HepG2 (cell line): ENCODE data around the gene ABCC3. TPM values are rescaled to one million over a fixed set of nuclear protein-coding genes. Genes with fewer than 3 reads are reported as not detected.

ENCODE experiments used
- ATAC-seq: fragments of 200-7000 bp; cut with Tn5 transposase; 3 replicates; pipeline ENCODE4 v1.9.1; 2020; ENCODE audit warnings: mild to moderate bottlenecking, moderate library complexity
- BruUV-seq: library from RNA; stranded (reverse); fragments of 400-500 nt; replicated peaks from 2 replicates; lab custom pipeline; 2021; lab: Mats Ljungman, UMichigan
- CTCF ChIA-PET: fragments of 300-600 bp; formaldehyde crosslinking; extraction: SDS; loops from one replicate; lab custom pipeline; 2021; ENCODE audit warnings: low total read pairs, inconsistent platforms, low intra/inter-chr PET ratio; lab: Yijun Ruan, JAX
- POLR2A ChIA-PET: fragments of 350-600 bp; sonication (Branson Sonifier 250); formaldehyde crosslinking; loops from one replicate; lab custom pipeline; 2020; ENCODE audit warnings: antibody characterized with exemption, inconsistent platforms; lab: Yijun Ruan, JAX
- DNase-seq: peaks from one replicate; pipeline ENCODE4 v3.0.0-alpha.2; 2015; ENCODE audit warnings: low spot score
- FAIRE-seq: peaks from 3 replicates; lab custom pipeline; 2011; peaks lifted over from hg19 to GRCh38; lab: Jason Lieb, UNC
- H2AFZ ChIP-seq: one replicate; pipeline ENCODE4 v1.6.1; 2011; ENCODE audit warnings: low read length, inconsistent platforms
- H3K27ac ChIP-seq: fragments of 300-600 bp; 3 replicates; pipeline ENCODE4 v1.8.0; 2011; ENCODE audit warnings: mixed run types, mild to moderate bottlenecking, mixed read lengths, low read length, inconsistent platforms; ENCODE audit not compliant: insufficient read depth; ENCODE audit errors: extremely low read length
- H3K27me3 ChIP-seq, 2 experiments: fragments of 200-600 bp in 1 of 2; 2 replicates in 1 of 2; 3 replicates in 1 of 2; pipeline versions ENCODE4 v1.6.0 to v1.8.0; 2011; ENCODE audit warnings: low read length in 2 of 2, mild to moderate bottlenecking in 2 of 2, moderate library complexity in 2 of 2, inconsistent platforms in 1 of 2; ENCODE audit not compliant: insufficient read depth in 2 of 2, control insufficient read depth in 1 of 2
- H3K36me3 ChIP-seq, 2 experiments: fragments of 200-600 bp in 1 of 2; replicated peaks in 1 of 2; 2 replicates in 1 of 2; 3 replicates in 1 of 2; pipeline versions ENCODE4 v1.5.1 to v1.8.0; 2011; ENCODE audit warnings: low read length in 2 of 2, inconsistent platforms in 1 of 2; ENCODE audit not compliant: insufficient read depth in 2 of 2, control insufficient read depth in 1 of 2
- H3K4me1 ChIP-seq: 2 replicates; pipeline ENCODE4 v1.5.1; 2012; ENCODE audit warnings: low read length, inconsistent platforms; ENCODE audit not compliant: insufficient read depth
- H3K4me2 ChIP-seq: 2 replicates; pipeline ENCODE4 v1.6.0; 2011; ENCODE audit warnings: low read depth, low read length, inconsistent platforms
- H3K4me3 ChIP-seq, 3 experiments: fragments of 200-600 bp in 1 of 3; sonication (generic), shearing (Covaris generic) in 1 of 3; replicated peaks in 1 of 3; 2 replicates each; pipeline ENCODE4 v1.5.1; 2011 to 2016; ENCODE audit warnings: low read length in 3 of 3, inconsistent platforms in 2 of 3, low read depth in 2 of 3, mild to moderate bottlenecking in 2 of 3, control low read depth in 1 of 3, mixed read lengths in 1 of 3; ENCODE audit not compliant: insufficient read depth in 1 of 3
- H3K79me2 ChIP-seq: one replicate; pipeline ENCODE4 v1.6.1; 2011; ENCODE audit warnings: low read length, inconsistent platforms; ENCODE audit not compliant: insufficient read depth
- H3K9ac ChIP-seq: 2 replicates; pipeline ENCODE4 v1.6.0; 2011; ENCODE audit warnings: mild to moderate bottlenecking, low read depth, low read length, inconsistent platforms; ENCODE audit not compliant: insufficient read depth
- H3K9me3 ChIP-seq: 2 replicates; pipeline ENCODE4 v1.5.1; 2012; ENCODE audit warnings: mild to moderate bottlenecking, low read length
- H4K20me1 ChIP-seq: 2 replicates; pipeline ENCODE4 v1.6.0; 2011; ENCODE audit warnings: inconsistent platforms, mild to moderate bottlenecking, low read length, moderate library complexity; ENCODE audit not compliant: insufficient read depth
- ELF1 ChIP-seq: sonication (generic); formaldehyde crosslinking; IDR thresholded peaks from 2 replicates; pipeline ENCODE4 v1.4.0; 2020; ENCODE audit warnings: missing genetic modification reagents
- IKZF4 ChIP-seq: sonication (generic); formaldehyde crosslinking; IDR thresholded peaks from 2 replicates; pipeline ENCODE4 v1.5.1; 2020; ENCODE audit warnings: borderline replicate concordance, mild to moderate bottlenecking, low read depth, missing genetic modification reagents; ENCODE audit errors: not compliant biosample characterization
- MAFF ChIP-seq: IDR thresholded peaks from 2 replicates; pipeline ENCODE4 v1.6.1; 2011; ENCODE audit warnings: low read depth, low read length, improper control_type of control experiment
- MBNL3 ChIP-seq: fragments of 250-450 bp; sonication (Bioruptor Pico); conservative IDR thresholded peaks from 2 replicates; pipeline ENCODE4 v1.8.0; 2022; ENCODE audit warnings: mild to moderate bottlenecking, inconsistent platforms
- NR3C1 ChIP-seq: sonication (generic); formaldehyde crosslinking; IDR thresholded peaks from 2 replicates; pipeline ENCODE4 v1.4.0; 2020; ENCODE audit warnings: missing genetic modification reagents
- RBFOX2 ChIP-seq: fragments of 200-400 bp; formaldehyde crosslinking; IDR thresholded peaks from 2 replicates; pipeline ENCODE4 v1.6.1; 2017; ENCODE audit warnings: low read depth, mild to moderate bottlenecking, low read length
- SALL2 ChIP-seq: sonication (generic); formaldehyde crosslinking; IDR thresholded peaks from 2 replicates; pipeline ENCODE4 v1.8.1; 2023; ENCODE audit warnings: mild to moderate bottlenecking, missing genetic modification reagents, inconsistent platforms
- SP4 ChIP-seq: sonication (generic); formaldehyde crosslinking; IDR thresholded peaks from 2 replicates; pipeline ENCODE4 v1.8.1; 2023; ENCODE audit warnings: mild to moderate bottlenecking, missing genetic modification reagents
- SYNCRIP ChIP-seq: fragments of 200-400 bp; formaldehyde crosslinking; IDR thresholded peaks from 2 replicates; pipeline ENCODE4 v1.6.1; 2018; ENCODE audit warnings: mild to moderate bottlenecking, low read depth, low read length; ENCODE audit not compliant: insufficient read depth
- ZBTB7B ChIP-seq: sonication (generic); formaldehyde crosslinking; IDR thresholded peaks from 2 replicates; pipeline ENCODE4 v1.4.0; 2020; ENCODE audit warnings: missing genetic modification reagents
- ZNF549 ChIP-seq: sonication (generic); formaldehyde crosslinking; IDR thresholded peaks from 2 replicates; pipeline ENCODE4 v1.5.0; 2020; ENCODE audit warnings: missing genetic modification reagents
- ZNF558 ChIP-seq: sonication (generic); formaldehyde crosslinking; IDR thresholded peaks from 2 replicates; pipeline ENCODE4 v1.9.0; 2022; ENCODE audit warnings: mild to moderate bottlenecking, missing genetic modification reagents, borderline replicate concordance
- ZNF83 ChIP-seq: sonication (generic); formaldehyde crosslinking; IDR thresholded peaks from 2 replicates; pipeline ENCODE4 v1.4.0; 2020; ENCODE audit warnings: missing genetic modification reagents, mild to moderate bottlenecking, borderline replicate concordance
- WGBS: methylation state at CpG from one replicate; pipeline ENCODE4 v1.1.6; 2017; ENCODE audit warnings: low lambda C conversion rate; 5-methylcytosine and 5-hydroxymethylcytosine counted together
- in situ Hi-C: cut with HindIII; loops from 2 replicates; pipeline ENCODE4 v1.10.0; 2017; ENCODE audit warnings: low pct_unique_long_range_greater_than_20kb; ENCODE audit not compliant: extremely low pct_ligation_motif_present
- intact Hi-C: fragments of 100-400 bp; cut with micrococcal nuclease; formaldehyde crosslinking; loops from one replicate; pipeline ENCODE4 v1.10.0; 2022; ENCODE audit not compliant: unreplicated experiment
- polyA plus RNA-seq, 8 experiments: library from polyadenylated mRNA; depleted of rRNA in 3 of 8; stranded (reverse) in 7 of 8; unstranded in 1 of 8; fragments of >200 nt; fragmentation: Illumina TruSeq in 4 of 8; extraction: Trizol in 4 of 8; gene quantifications; 2 replicates each; pipeline versions ENCODE4 v1.2.1 to v1.2.3, GENCODE V29; 2011 to 2016; ENCODE audit warnings: low read depth in 4 of 8, missing spikeins in 1 of 8, mixed read lengths in 1 of 8; ENCODE audit not compliant: insufficient read depth in 1 of 8
- total RNA-seq, 5 experiments: library from RNA; depleted of rRNA; stranded (reverse); fragments of >200 nt; fragmentation: Illumina TruSeq; extraction: Trizol; gene quantifications; 2 replicates each; pipeline ENCODE4 v1.2.3, GENCODE V29; 2016; ENCODE audit warnings: low read depth in 1 of 5
- TF ChIP-seq, protein P1 (sequence below): sonication (generic); formaldehyde crosslinking; IDR thresholded peaks from 2 replicates; pipeline ENCODE4 v1.5.0; 2020; ENCODE audit warnings: mild to moderate bottlenecking, low read depth, missing genetic modification reagents, borderline replicate concordance
- TF ChIP-seq, protein P2 (sequence below): sonication (generic); formaldehyde crosslinking; IDR thresholded peaks from 2 replicates; pipeline ENCODE4 v1.8.0; 2022; ENCODE audit warnings: mild to moderate bottlenecking, missing genetic modification reagents; ENCODE audit not compliant: insufficient replicate concordance

The ABCC3 gene
- total and polyA plus RNA-seq, 2 of the 13 experiments (the other 11 are each of a cell fraction or from before 2014, with no cell fraction given) = 25.2 to 50.7 TPM

DNA sequence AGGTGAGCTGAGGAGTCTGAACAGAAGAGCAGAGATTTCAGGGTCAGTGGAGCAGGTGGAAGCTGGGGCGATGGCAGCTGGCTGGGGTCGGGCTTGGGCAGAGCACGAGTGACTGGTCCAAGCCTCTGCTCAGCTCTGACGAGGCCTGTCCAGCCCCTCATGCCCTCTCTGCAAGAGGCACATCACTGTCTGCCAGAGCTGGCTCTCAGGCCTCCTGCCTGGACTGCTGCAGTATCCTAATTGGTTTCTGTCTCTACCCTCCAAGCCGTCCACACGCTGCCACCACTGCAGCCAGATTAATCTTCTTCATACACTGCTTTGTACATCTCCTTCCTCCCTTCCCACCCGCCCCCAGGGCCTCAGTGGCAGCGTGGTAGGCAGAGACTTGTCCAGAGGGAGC lies 48.8 kb upstream of the ABCC3 start:
- Histone ChIP-seq H2AFZ (no peak overlapping the region), H3K9ac (no peak overlapping the region), H3K9me3 (no peaks in the 10 kb centered on the region), H3K4me2 (no peak overlapping the region), H3K4me3 (no peak overlapping the region), H3K36me3 (no peaks in the 10 kb centered on the region), H3K27me3 (peaks cover 35 to 96% of the 10 kb centered on the region in 2 experiments), H3K4me1 (peaks cover 17% of the 10 kb centered on the region), H4K20me1 (no peaks in the 10 kb centered on the region), H3K27ac (no peak overlapping the region), H3K79me2 (no peaks in the 10 kb centered on the region)
- FAIRE-seq (no peak), ATAC-seq (no peak), DNase-seq (no peak)
- TF ChIP-seq MAFF (no peak), SYNCRIP (no peak), RBFOX2 (no peak), NR3C1 (CRISPR knock-in tag) (no peak), ZNF558 (no peak), ZNF549 (CRISPR knock-in tag) (no peak), ELF1 (CRISPR knock-in tag) (no peak), SALL2 (no peak), IKZF4 (CRISPR knock-in tag) (no peak), ZBTB7B (no peak), MBNL3 (CRISPR knock-in tag) (no peak), ZNF83 (no peak), SP4 (no peak)
- TF ChIP-seq, protein P1, sequence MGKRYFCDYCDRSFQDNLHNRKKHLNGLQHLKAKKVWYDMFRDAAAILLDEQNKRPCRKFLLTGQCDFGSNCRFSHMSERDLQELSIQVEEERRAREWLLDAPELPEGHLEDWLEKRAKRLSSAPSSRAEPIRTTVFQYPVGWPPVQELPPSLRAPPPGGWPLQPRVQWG (CRISPR knock-in tag) = no peak
- TF ChIP-seq, protein P2, sequence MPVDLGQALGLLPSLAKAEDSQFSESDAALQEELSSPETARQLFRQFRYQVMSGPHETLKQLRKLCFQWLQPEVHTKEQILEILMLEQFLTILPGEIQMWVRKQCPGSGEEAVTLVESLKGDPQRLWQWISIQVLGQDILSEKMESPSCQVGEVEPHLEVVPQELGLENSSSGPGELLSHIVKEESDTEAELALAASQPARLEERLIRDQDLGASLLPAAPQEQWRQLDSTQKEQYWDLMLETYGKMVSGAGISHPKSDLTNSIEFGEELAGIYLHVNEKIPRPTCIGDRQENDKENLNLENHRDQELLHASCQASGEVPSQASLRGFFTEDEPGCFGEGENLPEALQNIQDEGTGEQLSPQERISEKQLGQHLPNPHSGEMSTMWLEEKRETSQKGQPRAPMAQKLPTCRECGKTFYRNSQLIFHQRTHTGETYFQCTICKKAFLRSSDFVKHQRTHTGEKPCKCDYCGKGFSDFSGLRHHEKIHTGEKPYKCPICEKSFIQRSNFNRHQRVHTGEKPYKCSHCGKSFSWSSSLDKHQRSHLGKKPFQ = no peak
- WGBS = 23% methylated on average over 8 of the region's 8 CpGs
- CTCF ChIA-PET = no interaction called here
- BruUV-seq = no TSS peak
- POLR2A ChIA-PET = no interaction called here
- in situ Hi-C loops = no loop called here
- intact Hi-C loops = no loop called here
